Stimulated activated CD8-positive, alpha-beta memory T cell treated with anti-CD3 and anti-CD28 coated beads, Interleukin-4, amount 100 ng/mL, for 48 hours (primary cell): ENCODE data around the gene GRIK2.
"Not testable (repeated sequence)": the region's sequence is repeated elsewhere in the genome, so short reads cannot be mapped to it uniquely, and the experiment has no call there.

Experiments
- DNase-seq: peaks from one replicate; pipeline ENCODE4 v3.0.0-alpha.2; 2020

GRIK2 gene

DNA sequence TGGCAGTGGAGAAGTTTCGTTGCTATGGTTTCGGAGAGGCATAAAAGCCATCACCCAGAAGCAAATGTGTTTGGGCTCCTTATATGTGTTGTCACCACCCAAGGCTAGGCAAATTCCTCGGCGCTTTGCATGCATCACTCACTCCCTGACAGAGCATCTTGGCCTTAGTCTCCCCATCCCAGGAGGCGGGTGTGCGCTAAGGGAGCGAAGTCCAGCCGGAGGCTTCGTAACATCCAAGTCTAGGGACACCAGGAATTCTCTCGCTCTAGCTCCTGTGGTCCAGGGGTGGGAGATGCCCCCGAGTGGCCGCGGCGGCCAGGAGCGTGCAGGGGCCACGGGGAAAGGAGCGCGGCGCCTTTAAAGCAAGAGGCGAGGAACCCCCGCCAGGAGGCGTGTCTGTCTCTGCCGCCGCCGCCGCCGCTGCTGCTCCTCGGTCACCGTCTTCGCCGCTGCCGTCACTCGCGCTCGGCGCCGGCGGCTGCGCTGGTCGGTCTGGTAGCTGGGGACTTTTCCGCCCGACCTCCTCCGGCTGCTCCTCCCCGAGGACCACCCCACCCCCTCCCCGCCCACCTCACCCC is at the start of gene GRIK2:
Gene GRIK2 (plus strand): TSS at position 458 of the 578 bp plus-strand sequence.
- DNase-seq: peak; percentile 28

DNA sequence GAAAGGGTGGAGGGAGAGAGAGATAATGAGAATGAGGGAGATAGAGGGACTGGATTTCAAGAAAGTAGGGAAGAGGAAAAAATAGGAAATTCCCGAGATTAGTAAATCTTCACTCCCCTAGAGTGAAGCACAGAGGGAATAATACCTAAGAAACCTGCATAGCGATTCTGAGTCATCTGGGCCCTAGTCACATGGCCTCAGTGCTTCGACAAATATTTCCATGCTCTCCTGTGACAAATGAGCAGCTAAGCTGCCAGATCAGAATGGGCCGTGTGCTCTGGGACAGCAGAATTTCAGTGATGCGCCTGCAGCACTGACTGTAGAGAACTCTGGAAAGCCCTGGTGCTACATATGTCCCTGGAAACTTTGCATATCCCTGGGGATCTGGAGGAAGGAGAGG is 48.6 kb upstream of the GRIK2 start:
- no peak for DNase-seq

DNA sequence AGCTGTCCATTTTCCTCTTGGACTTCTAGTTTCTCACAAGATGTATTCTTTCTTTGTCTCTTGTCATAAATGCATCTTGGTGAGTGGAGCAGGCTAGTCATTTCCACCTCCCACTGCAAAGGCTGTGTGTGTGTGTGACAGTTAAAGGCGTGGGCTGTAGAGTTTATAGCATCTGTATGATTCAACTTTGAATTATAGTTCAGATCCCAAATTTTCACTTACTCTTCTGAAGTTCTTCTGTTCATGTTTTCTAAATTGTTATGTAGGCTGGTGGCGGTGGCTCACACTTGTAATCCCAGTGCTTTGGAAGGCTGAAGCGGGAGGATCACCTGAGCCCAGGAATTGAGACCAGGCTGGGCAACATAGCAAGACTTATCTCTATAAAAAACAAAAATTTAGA is 44.7 kb upstream of the GRIK2 start:
- no peak for DNase-seq

DNA sequence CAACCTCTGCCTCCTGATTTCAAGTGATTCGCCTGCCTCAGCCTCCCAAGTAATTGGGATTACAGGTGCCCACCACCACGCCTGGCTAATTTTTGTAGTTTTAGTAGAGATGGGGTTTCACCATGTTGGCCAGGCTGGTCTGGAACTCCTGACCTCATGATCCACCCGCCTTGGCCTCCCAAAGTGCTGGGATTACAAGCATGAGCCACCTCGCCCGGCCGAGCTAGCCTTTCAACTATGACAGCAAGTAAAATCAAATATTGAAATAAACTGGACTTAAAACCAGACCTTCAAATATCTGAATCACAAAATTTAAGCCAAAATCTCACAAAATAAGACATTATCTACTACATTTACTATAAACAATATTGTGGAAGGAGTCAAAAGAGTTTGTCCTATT is 42.9 kb upstream of the GRIK2 start:
- not testable (repeated sequence) for DNase-seq

DNA sequence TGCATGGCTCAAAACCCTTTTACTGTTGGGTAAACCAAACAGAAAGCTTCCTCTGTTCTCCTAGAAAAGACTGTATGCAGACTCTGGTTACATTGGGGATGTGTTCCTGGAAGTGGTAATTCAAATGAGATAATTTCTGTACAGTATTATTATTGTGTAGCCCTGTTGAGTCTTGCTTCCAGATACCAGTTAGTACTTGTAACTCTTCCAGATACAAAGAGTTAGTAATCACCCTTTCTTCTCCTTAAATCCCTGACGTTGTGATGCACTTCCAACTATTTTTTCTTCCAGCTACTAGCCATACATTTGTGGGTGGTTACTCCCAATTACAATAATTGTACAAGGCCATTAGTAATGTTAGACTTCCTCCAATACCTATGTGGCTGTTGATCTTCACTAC is 42.3 kb upstream of the GRIK2 start:
- DNase-seq: no peak

DNA sequence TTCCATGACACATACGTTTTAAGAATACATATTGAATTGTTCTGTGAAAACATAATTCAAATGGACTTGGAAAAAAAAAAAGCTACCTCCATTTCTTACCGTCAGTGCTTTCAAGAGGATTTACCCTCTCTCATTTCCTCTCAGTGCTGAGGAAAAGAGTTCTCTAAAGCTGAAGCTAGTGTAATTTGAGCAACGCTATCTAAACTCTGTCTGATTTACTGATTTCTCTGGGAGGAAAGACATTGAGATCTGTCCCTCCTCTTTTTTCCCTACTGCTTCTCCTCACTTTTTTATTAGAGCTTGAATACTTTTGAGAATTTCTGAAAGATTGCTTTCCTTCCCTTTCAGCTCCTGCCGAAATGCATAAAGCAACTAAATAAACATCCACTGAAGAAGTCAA is 41.2 kb upstream of the GRIK2 start:
- DNase-seq: no peak

DNA sequence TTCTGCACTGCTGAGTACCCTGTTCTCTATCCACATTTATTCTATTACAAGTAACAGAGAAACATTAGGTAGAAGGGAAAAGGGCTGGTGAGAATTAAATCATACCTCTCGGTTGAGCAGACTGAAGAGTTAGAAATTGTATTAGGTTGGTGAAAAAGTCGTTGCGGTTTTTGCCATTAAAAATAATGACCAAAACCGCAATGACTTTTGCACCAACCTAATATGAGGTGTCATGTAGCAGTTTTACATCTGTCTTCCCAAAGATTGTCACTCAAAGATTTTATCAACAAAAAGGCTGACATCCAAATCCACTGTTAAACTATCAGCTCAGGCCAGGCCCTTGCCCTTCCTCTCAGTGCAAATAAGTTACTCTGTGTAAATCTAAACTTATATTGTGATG is 28.3 kb upstream of the GRIK2 start:
- no peak for DNase-seq

DNA sequence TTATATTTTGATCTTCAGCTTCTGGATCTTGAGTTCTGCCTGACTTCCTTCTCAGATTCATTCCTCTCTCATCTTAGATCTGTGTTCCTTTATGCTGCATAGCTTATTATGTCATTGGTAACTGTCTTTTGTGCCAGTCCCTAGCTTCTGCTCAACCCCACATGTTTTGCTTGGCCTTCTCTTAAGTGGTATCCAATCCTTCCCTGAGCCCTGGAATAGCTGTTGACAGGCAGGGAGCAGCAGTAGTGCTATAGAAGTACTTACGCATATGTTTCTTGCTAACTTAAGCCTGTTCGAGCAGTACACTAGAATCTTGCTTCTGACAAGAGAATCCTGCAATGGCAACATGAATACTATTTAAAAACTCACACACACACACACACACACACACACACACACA is 13.6 kb upstream of the GRIK2 start:
- DNase-seq: no peak

DNA sequence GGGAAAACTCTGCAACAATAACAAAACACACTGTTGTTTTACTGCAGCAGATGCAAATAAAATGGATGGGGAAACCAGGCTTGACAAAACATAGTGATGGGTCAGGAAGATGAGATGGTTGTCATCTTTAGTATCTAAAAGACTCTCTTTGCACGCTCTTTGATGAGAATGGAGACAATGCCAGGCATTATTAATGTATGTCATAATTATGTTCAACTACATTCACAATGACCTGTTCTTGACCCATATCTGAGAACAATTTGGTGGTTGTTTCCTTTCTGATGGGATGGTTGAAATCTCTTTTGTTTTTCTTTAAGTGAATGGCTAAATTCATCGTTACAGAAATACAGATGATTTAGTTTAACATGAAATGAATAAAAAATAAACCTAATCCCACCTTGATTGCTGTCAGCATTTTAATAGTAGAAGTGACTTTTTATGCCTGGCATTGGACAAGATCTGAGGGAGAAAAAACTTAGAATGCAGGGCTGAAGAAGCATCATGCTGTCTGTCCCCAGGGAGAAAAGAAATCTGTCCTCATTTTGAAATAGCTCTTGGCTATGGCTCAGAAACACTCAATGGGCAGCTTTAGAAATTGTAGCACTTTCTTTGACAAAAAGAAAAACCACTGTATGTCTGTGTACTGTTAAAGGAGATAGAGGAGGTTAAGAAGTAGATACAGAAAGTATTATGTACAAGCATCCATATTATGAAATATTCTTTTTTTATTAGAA is 12.4 kb upstream of the GRIK2 start:
- DNase-seq: no peak

DNA sequence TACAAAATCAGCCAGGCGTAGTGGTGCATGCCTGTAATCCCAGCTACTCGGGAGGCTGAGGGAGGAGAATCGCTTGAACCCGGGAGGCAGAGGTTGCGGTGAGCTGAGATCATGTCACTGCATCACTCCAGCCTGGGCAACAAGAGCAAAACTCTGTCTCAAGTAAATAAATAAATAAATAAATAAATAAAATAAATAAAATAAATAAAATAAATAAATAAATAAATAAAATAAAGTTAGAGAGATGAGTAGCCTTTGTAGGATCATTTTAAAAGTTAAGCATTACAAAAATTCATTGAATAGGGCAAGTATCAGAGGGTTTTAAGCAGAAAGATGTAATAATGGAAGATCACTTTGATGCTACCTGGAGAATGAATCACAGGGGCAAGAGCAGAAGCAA is 9.8 kb upstream of the GRIK2 start:
- not testable (repeated sequence) for DNase-seq

DNA sequence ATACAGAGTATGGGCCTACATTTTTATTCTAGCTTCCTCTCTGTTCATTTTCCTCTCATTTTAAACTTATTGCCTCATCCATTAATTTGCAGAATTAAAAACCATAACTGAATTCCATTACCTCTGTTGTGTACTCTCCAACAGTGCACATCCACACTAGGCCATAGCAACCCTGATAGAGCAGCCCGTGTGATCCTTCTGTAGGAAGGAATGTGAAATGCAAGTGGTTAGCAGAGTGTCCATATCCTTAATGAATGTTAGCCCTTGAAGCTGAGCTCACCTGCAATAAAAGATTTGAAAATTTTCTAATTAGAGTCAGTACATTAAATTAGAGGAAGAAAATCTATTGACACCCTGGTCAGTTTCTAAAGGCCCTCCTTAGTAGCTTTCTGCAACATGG is 6.5 kb upstream of the GRIK2 start:
- no peak for DNase-seq

DNA sequence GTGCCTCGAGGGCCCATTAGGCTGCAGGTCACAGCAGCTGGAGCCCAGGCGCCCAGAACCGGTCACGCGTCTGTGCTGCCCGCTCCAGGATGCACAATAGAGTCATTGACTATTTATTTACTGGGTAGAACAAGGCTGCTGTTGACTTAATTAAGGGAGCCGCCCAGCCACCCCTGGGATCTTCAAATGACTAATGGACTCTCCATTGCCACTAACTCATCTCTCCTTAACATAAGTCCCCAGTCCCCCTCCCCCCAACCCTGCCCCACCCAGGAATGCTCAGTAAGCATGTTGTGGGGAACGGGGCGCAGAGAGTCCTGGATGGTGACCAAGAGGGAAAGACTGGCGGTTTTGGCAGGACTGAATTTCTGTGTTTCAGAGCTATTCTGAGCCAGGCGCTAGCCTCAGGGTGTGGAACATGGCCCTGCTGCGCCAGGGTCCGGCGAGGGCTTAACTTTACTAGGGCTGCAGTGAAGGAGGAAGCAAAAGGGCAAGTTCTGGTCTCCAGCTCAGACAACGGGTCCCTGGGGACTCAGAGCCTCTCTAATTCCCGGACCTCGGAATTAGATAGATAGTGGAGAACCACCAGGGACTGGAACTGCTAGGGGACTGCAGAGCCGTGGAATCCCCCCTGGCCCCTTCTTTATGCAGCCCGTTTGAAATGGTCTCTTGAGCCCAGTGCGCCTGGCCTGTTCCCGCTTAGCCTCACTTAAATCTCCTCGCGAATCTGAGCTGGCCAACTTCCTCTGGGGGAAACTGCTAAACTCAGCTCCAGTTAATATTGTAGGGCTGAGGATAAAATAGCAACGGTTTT is 1.5 kb upstream of the GRIK2 start:
- no peak for DNase-seq

DNA sequence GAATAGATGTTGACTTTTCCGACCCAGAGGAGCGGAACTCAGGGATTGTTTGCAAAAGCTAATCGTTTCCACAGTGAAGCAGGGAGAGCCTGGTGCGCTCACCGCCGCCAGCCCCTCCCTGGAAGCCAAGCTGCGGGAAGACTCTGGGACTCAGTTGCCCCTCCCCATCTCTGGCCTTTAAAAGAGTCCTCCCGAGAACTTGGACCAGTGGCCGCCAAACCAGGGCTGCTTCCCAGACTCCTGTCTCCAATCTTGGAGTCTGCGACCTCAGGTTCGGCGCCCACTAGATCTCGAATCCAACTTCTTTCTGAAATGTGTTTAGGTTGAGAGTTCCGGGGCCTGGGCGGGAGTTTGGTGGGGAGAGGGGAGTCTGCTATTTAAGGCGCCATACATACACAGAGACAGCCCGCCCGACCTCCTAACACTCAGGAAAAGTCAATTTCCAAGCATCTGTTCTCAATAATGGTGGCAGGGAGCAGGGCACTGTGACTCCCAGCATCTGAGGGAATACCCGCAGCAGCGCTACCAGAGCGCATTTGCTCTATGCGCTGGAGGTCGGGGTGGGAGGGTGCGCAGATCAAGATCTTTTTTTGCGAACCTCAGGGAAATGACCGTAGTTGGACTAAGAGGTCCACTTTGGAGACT is 800 bp upstream of the GRIK2 start:
- no peak for DNase-seq

DNA sequence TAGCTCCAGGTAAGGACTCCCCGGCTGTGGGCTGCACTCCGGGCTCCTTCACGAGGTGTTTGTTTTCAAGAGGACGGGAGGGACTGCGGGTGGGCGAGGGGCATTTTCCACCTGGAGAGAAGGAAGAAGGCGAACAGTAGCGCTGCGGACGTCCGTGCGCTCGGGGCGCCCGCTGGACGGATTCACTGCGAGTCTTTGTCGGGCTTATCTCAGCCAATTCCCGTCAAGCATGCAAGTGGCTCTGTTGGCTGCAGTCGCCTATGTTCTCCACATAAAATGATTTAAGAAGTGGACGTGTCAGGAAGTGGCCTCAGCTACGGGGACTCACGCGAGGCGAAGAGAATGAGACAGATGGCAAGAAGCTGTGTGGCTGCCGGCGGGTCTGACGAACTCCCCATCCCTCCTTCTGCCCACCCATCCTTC is 332 bp downstream of the GRIK2 start:
- DNase-seq: no peak

DNA sequence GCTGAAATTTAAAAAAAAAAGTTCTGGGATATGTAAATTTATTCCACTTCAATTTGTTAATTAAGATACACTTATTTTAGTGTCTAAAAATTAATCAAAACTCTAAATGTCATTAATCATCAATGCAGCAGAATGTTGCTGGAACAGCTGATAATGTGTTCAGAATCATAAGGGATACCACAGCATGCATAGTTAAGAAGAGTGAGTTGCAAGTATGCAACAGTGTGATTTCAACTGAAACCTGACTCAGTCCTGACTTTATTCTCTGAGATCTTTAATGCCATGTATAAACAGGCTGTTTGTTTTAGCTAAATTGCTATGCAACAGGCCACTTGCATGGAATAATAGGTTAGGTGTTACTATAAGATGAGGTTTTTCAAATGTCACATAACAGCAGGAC is 1.4 kb downstream of the GRIK2 start:
- no peak for DNase-seq

DNA sequence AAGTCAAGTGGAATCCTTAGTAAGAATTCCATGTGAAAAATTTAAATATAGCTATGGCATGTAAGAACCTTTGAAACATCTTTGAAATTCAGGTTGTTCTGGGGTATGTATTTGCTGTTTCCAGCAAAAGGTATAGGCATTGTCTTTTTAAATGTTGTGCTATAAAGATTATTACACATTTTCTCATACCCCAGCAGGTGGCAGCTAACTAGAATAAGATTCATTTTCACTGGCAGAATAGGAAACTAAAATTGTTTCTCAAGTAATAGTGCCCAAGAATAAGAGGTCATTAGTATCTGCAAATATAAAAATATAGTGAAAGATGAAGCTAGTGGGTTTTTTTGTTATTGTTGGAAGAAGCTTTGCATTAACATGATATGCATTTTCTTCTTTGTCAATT is 1.8 kb downstream of the GRIK2 start:
- no peak for DNase-seq

DNA sequence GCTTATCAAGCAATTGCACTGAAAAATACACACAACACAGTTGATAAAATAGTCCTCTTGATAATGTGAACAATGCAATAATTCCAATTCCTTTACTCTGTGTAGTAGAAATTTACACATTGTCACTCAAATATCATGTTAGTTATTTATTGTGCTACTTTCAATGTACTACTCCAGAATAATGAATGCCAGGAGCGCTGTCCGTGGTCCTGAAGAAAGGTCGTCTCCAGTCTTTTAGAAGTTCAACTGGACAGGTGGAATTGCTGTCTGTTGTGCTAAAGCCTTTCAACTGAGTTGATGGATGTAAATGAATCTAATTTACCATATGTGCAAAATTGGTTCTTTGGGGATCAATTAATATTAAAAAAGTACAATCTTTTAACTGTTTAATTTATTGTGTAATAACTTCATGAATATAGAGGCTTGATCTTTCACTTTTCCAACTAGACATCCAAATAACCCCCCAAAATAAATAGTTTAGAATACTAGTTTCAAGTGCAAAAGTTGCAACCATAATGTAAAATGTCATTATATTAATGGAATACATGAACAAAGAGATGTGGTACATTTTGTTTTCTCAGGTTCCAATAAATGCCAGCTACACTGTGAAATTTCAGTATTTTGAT is 3.2 kb downstream of the GRIK2 start:
- DNase-seq: peak; percentile 60

DNA sequence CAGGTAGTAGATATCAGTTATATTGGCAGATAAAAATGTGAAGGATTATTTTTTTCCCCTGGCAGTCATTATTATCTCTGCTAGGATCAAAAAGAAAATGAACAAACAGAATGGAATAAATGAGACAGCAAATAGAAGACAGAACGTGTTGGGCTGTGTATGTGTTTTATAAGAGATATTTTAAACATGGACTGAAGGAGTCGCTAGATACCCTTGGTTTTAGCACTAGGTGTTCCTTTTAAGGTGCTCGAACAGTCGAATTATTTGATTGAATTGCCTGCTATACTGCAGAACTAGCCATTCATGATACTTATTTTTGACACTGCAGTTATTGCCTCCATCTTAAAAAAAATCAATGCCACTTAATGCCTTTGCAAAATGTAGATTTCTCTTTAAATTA is 3.7 kb downstream of the GRIK2 start:
- DNase-seq: no peak

DNA sequence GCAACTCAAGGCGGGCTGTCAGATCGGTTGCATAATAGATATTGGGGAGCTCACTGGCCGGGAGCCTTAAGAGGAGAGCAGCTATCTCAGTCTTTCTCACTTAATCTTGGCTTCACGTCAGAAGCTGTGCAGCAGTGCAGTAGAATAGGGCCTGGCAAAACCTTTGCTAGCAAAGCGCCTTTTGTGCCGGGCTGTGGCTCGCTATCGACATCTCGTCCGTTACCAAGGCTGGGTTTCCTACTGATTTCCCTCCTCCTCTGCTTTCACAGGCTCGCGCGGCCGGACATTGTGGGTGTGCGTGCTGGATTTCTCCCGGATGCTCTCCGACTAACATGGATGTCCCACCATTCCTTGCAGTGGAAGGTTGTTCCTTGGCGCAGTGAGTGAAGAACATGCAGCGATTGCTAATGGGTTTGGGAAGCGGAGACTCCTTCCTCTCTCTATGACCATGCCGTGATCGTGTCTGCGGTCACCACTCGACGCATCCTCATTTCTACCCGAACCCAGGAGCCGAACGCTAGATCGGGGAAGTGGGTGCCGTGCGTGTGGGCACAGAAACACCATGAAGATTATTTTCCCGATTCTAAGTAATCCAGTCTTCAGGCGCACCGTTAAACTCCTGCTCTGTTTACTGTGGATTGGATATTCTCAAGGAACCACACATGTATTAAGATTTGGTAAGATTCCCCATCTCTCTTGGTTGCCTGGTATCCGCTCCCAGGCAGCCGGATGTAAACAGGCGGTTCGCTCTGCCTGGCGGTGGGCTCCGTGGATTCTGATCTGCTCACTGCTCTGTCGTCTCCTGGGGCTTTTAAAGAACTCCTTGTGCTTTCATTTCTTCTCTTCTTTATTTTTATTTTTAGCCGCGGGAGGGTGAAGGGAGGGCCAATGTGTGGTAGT is 5.5 kb downstream of the GRIK2 start:
- DNase-seq: no peak

DNA sequence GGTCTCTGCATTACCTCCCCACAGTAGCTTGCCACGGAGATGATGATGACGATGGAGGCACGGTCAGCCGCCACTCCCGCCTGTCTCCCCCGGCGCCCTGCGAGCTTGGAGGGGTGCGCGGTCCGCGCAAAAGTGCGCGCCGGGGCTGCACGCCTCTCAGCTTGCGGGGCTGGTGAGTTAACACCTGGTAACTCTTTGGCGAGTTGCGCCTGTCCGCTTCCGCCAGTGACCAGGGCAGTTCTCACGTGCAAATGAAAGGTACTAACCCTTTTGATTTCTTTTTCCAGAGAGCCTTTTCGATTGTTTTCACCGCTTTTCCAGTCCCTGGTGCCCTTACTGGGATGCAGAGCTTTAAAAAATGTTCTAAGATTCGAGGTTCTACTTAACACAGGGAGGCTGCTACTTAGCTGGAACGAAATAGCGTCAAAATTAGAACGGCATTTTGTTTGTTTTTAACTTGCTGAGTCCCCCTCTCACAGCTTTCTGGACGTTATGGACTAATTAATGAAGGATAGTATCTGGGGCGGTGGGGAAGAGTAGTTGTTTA is 6.2 kb downstream of the GRIK2 start:
- DNase-seq: no peak

DNA sequence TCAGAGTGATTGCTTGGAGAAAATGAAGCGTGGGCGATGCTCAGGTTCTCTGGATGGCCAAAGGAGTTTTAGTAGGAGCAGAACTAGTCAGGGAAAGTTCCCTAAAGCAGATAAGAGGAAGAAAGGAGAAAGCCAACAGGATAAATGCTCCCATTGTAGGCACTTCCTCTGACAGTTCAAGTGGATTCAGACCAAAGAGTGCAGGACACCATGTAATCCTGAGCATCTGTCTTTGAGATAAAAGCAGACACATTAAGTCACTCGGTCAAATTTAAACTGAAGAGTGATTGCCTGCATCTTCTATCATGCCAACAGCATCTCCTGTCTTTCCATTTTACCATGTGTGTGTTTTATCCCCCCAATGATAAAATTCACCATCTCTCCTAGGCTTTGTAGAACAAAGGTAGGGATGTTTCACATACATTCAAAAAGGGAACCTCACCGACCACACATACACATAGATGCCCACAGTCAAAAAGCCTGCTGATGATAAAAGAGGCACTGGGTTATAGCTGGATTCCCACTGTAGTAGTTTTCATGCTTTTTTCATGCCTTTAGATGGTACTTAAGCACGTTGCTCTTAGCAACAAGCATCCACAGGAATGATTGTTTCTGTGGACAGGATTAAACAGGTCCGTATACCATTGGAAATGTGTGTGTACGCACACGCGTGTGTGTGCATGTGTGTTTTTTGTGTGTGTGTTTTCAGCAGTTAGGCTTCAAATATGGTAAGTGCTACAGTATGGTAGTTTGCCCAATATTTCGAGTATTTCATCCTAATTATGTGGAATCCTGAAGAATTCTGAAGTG is 7.0 kb downstream of the GRIK2 start:
- DNase-seq: no peak
